Bronchial smooth muscle cell (primary cell): ENCODE results near the gene CXCR4. TPM values are rescaled to one million over a fixed set of nuclear protein-coding genes. Genes with fewer than 3 reads are reported as not detected.

Experiments used
- total RNA-seq: library from RNA; depleted of rRNA; stranded (reverse); fragments of >200 nt; gene quantifications from 2 replicates; pipeline ENCODE4 v1.2.1, GENCODE V29; 2014

CXCR4 gene
- total RNA-seq = under 0.01 and 0.09 TPM in 2 replicates

DNA sequence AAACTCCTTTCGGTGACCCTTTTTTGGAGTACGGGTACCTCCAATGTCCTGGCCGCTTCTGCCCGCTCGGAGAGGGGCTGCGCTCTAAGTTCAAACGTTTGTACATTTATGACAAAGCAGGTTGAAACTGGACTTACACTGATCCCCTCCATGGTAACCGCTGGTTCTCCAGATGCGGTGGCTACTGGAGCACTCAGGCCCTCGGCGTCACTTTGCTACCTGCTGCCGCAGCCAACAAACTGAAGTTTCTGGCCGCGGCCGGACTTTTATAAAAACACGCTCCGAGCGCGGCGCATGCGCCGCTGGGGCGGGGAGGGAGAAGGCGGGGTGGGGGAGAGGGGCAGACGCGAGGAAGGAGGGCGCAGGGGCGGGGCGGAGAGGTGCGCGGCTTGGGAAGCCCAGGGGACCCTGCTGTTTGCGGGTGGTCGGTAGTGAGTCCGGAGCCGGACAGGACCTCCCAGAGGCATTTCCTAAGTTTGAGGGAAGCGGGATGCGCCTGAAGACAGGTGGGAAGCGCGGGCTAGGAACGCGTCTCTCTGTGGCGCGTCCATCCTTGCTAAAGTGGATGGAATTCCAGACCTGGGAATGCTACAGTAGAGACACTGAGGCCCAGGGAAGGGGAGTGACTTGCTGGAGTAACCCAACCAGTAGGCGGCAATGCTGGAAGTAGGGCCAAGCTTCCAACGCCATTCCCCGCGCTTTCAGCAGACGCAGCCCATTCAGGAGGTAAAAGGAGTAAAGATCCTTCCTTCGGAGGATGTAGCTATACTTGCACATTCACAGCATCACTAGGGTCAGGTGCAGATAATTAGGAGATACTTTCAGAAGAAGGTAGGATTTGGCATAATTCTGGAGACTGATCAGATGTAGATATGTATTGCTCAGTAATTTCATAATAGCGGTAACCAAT is at the start of gene CXCR4:
CXCR4 (minus strand) TSS at position 241 of the 910 bp plus-strand sequence; CDS start at position 152, 89 bp downstream.

Other genes with a start within 250 kb of the CXCR4 start
- 9.8 and 10.1 TPM in 2 replicates for gene MCM6, start 241.7 kb downstream of the CXCR4 start, total RNA-seq
- 77.1 and 138 TPM in 2 replicates for gene DARS1, start 132.5 kb downstream of the CXCR4 start, total RNA-seq